ENCODE measurements around the gene DEPP1.

The DEPP1 gene

DNA sequence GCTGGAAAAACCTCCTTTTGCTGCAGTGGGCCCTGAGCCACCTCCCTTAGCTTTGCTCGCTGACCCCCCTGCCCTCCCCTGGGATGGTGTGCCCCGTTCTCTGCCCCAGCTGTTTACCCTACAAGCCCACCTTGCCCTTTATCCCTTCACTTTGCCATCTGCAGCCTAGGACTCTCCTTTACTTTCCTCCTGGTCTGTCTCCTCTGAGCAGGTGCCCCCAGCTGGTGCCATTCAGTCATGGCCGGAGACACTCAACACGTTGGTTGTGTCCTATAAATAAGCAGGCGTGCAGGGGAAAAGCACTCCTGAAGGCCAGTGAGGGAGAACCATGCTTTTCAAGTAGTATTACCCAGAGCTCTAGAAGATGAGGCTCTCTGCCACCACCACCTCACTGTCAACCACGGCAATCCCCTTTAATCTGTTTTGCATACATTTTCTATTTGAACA lies 12.9 kb downstream of the DEPP1 start:
- no peak for DNase-seq

- DNase-seq, result no peak
Measured at GRCh38 chr10:44965104-44965503, 13.5 kb downstream of the DEPP1 start.

- DNase-seq, result no peak
Measured at GRCh38 chr10:44963772-44964633, 14.6 kb downstream of the DEPP1 start.

DNA sequence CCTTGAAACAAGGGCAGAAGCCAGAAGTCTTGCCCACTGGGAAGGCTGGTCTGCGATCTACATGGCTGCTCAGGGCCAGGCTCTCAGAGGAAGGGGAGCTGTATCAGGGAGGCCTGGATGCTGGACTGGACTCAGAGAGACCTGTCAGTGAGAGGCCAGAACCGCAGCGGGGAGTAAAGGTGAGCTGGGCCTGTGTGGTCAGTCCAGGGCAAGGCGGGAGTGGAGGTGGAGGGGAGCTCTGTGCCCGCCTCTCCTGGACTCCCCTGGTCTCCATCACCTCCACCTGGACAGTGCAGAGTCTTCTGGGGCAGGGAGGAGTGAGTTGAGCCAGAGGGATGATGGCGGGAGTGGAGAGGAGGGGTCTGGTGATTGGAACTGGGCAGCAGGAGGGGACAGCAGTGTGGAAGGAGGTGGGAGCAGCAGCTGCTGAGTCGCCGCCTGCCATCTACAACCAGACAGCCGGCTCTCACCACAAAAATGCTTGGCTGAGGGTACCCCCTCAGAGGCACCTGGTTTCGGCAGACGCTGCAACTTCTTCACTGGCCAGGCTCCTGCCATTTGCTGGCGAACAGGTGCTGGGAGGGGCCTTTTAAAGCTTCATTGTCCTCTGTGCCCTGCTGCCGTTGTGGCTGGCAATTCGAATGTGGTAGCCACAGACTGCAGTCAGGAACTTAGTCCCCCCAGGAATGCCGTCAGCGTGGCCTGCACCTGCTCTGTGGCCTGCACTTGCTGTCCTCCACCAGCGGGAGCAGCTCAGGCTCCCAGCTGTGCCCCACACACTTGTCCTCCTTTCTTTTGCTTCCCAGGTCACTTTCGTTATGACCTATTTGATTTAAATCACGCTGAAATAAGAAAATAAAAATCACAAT lies 15.5 kb downstream of the DEPP1 start:
- no peak for DNase-seq

DNA sequence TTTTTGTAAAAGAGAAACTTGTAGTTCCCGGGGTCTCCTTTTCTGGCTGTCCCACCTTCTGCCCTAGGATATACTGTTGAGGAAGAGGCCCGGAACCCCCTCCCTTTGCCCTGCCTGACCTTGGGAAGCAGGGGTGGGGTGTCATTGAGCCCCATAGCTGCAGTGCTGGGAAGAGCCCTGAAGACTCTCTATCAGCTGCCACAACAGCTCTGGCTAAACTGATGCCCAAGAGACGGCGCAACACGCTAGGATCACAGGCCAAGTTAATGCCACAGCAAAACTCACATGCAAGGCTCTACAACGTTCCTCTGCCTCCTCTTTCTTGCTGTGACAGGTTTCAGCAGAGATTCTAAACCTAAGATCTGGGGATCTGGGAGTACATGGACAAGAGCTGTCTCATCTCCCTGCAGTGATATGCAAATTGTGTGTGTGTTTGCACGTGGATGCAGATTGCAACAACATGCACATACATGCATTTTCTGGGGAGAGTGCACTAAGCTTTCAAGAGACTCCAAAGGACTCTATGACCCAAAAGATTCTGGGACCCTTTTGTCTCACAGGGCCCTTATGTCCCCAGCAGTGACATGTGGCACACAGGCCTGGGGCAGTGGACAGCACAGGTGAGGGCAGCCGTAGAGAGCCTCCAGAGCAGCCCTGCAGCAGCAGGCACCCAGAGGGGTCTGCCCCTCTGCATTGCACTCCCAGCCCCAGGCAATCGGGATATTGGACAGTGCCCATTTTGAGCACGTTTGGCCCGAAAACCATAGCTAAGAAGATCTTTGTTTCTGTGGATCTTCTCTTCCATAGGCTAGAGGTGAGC lies 16.5 kb downstream of the DEPP1 start:
- no peak for DNase-seq

GRCh38 chr10:44961230-44961571 lies 17.4 kb downstream of the DEPP1 start:
- DNase-seq, result no peak

DNA sequence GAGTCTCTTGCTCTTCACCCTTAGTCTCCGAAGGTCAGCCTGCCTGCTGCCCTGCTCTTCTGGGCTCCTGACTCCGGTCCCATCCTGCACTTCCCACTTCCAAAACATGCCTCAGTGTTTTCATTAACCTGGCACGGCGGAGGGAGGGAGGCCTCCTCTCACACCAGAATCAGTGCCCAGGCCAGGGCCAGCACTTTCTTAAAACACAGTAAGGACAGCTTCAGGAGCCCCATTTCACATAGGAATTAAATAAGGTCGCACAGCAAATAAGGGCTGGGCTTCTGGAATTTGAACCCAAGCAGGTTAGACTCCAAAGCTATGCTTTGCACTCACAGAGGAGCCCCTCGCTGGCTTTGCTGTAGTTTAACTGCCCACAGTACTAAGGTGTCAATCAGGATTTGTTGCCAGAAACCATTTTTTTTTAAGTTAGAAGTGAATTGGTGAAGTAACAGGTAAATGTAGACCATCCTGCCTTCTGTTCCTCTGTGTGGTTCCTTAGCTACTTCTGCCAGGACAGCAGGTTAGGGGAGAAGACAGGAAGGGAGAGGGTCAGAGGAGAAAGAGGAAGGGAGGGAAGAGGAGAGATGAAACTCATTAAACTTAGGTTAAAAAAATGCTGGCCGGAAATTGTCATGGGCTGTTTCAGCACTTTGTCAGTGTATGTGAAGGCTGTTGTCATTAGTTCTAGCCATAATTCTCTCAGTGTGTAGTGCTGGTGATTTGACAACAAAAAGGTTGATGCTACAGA lies 18.0 kb downstream of the DEPP1 start:
- no peak for DNase-seq

GRCh38 chr10:44960088-44960460 lies 18.5 kb downstream of the DEPP1 start:
- no peak for DNase-seq

- DNase-seq, result peak; percentile 94
Measured at GRCh38 chr10:44959247-44960087, 19.1 kb downstream of the DEPP1 start, which contains the start of gene RASSF4. TSS of gene RASSF4 (plus strand) at chr10:44959802. CDS start at chr10:44970203, 10,401 bp downstream.

- DNase-seq, result no peak
Measured at GRCh38 chr10:44958898-44959246, 19.7 kb downstream of the DEPP1 start.

DNA sequence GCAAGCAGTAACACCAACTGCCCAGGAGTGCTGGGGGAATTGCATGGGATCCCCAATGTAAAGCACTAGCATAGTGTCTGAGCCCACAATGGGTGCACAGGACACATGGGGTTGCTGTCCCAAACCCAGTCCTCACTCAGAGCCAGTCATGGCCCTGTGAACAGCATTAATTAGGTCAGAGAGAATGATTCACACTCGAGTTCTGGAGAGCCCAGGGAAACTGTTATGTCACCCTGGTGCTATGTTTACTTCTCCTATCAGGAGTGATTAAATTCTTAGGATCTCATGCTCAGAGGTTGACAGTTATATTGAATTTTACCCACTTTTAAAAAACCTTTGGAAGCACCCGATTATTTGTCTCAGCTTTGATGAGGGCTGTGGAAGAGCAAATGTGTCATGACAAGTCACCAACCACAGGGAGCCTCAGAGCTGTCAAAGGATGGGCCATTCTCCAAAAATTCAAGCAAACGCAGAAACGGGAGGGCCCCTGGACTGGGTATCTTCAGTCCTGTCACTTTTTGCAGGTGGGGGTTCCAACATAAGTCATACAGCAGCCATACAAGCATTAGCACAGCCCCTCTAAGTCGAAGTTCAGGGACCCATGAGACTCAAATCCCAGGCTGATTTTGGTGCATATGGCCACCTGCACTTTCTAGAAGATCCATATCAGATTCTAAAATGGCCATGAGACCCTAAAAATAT lies 20.3 kb downstream of the DEPP1 start:
- DNase-seq, result no peak

GRCh38 chr10:44956717-44957706 lies 21.6 kb downstream of the DEPP1 start:
- no peak for DNase-seq

DNA sequence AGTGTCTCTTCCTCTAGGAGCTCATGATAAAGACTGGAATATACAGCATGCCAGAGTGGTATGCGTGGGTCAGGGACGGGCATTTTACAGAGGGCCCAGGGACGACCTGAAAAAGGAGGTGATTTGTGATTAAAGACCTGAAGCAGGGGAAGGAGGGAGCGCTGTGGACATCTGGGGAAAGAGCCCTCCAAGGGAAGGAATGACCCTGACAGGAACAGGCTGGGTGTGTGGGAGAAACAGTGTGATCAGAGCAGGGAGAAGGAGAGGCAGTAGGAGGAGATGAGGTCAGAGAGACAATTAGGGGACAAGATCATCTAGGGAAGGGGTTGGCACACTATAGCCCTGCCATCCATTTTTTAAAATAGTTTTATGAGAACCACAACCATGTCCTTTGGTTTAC lies 22.4 kb downstream of the DEPP1 start:
- DNase-seq, result no peak

- no peak for DNase-seq
Measured at GRCh38 chr10:44955413-44956070, 23.1 kb downstream of the DEPP1 start.

DNA sequence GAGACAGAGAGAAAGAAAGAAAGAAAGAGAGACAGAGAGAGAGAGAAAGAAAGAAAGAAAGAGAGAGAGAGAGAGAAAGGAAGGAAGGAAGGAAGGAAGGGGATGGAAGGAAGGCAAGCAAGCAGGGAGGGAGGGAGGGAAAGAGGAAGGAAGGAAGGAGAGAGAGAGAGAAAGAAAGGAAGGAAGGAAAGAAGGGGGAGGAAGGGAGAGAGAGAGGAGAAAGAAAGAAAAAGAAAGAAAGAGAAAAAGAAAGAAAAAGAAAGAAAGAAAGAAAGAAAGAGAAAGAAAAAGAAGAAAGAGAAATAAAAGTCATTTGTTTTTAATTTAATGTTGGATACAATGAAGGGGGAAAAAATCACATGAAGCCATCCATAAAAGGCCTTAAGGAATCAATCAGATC lies 23.6 kb downstream of the DEPP1 start:
- DNase-seq, result no peak

DNA sequence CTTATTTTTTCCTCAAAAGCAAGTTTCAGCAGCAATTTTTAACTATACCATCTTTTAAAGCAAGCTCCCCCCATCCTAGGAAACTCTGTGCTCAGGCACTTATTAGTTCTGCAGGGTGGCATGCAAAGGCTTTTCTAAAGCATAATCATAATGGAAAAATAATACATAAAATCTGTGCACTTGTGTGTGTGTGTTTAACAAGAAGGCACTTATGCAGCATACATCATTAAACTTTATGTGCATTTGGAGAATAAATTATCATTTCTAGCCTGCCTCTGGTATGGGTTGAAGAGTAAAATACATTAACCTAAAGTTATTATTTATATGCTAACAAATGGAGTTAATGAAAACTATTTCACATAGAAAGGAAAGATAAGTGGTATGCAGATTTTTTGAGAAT lies 24.6 kb downstream of the DEPP1 start:
- DNase-seq, result no peak

DNA sequence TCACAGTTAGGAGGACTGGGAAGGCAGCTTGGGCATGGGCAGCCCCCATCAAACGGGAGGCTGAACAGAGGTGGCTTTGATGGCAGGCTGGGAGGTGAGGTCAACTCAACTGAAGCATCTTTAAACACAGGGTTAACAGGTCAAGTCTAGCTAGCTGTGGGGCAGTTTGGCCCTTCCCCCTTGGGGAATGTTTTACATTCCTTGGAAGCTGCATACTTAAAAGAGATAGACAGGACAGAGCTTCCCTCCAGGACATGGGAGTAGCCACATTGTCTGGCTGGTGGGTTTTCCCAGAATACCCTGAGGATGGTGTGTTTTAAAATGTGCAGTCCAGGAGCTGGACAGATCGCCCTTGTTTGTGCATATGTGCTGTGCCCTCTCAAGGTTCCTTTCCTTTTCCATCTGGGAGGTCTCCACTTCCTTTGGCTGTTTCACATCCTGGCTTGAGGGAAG lies 25.8 kb downstream of the DEPP1 start:
- DNase-seq, result no peak

DNA sequence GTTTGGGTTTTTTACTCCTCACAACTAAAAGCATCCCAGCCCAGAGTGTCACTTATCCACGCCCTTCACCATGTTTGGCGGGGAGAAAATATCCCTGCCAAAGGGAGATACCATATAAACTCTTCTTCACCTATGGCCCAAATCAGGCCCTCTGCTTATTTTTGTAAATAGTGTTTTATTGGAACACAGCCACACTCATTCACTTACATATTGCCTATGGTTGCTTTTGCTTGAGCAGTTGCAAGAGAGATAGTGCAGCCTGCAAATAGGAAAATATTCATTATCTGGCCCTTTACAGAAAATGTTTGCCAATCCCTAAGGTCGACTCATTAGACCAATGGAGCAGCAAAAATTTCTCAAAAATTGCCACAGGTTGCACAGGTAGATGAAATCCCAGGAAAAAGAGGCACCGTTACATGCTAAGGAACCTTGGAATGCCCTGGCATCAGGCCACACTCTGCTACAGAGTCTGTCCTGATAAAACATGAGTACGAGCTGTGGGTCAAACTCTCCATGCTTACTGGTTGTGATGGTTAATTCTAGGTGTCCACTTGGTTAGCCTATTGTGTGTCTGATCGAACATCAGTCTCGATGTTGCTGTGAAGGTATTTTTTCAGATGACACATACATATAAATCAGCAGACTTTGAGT lies 26.9 kb downstream of the DEPP1 start:
- no peak for DNase-seq

Data from activated naive CD4-positive, alpha-beta T cell treated with anti-CD3 and anti-CD28 coated beads, Interleukin-2, amount 50 U/mL, for 16 hours (primary cell).